Measurements from ENCODE around the gene GPR173.

GRCh38 chrX:53088136-53088974 lies 39.8 kb downstream of the GPR173 start:
- peak; percentile 65 for TF ChIP-seq POLR2AphosphoS5 (IDR thresholded peaks at IDR 0.05; ENCODE audit: low read depth, low read length)
- no peak for TF ChIP-seq BRCA1 (IDR thresholded peaks at IDR 0.05; ENCODE audit: low read depth, low read length)
- no peak for TF ChIP-seq CTCF (IDR thresholded peaks at IDR 0.05; ENCODE audit: control extremely low read depth in 1 of 3, insufficient read depth in 1 of 3, low read depth in 1 of 3, low read length in 3 of 3)
- TF ChIP-seq, protein P1, sequence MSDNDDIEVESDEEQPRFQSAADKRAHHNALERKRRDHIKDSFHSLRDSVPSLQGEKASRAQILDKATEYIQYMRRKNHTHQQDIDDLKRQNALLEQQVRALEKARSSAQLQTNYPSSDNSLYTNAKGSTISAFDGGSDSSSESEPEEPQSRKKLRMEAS (IDR thresholded peaks at IDR 0.05), result no peak
- TF ChIP-seq RXRA (IDR thresholded peaks at IDR 0.05; ENCODE audit: insufficient read depth, low read depth, low read length), result no peak
- no peak for TF ChIP-seq EZH2 (IDR thresholded peaks at IDR 0.05; ENCODE audit: low read depth, low read length, severe bottlenecking)
- TF ChIP-seq, protein P2, sequence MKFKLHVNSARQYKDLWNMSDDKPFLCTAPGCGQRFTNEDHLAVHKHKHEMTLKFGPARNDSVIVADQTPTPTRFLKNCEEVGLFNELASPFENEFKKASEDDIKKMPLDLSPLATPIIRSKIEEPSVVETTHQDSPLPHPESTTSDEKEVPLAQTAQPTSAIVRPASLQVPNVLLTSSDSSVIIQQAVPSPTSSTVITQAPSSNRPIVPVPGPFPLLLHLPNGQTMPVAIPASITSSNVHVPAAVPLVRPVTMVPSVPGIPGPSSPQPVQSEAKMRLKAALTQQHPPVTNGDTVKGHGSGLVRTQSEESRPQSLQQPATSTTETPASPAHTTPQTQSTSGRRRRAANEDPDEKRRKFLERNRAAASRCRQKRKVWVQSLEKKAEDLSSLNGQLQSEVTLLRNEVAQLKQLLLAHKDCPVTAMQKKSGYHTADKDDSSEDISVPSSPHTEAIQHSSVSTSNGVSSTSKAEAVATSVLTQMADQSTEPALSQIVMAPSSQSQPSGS (IDR thresholded peaks at IDR 0.05; ENCODE audit: low read length), result no peak
